GM18511 (cell line): ENCODE results near the gene POLR2I.
"Not testable (repeated sequence)": the region's sequence is repeated elsewhere in the genome, so short reads cannot be mapped to it uniquely, and the experiment has no call there.

Experiments
- ATAC-seq: cut with Tn5 transposase; IDR thresholded peaks from one replicate; pipeline ENCODE4 v1.9.1; 2021; ENCODE audit warnings: mild to moderate bottlenecking, moderate library complexity; ENCODE audit not compliant: unreplicated experiment

The POLR2I gene

DNA sequence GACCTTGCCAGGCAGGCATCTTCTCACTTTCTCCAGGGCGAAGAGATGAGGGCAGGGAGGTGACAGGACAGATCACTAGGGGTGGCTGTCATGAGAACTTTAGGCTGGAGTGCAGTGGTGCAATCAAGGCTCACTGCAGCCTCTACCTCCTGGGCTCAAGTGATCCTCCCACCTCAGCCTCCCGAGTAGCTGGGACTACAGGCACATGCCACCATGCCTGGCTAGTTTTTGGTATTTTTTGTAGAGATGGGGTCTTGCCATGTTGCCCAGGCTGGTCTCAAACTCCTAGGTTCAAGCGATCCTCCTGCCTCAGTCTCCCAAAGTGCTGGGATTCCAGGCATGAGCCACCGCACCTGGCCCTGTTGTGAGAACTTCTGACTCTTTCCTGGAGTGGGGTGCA is 20.2 kb upstream of the POLR2I start:
- ATAC-seq = not testable (repeated sequence)

DNA sequence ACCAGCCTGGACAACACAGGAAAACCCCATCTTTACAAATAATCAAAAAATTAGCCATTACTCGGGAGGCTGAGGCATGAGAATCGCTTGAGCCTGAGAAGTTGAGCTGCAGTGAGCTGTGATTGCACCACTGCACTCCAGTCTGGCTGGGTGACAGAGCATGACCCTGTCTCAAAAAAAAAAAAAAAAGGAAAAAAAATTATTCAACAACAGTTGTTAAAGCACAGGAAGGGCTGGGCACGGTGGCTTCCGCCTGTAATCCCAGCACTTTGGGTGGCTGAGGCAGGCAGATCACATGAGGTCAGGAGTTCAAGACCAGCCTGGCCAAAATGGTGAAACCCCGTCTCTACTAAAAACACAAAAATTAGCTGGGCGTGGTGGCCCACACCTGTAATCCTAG is 16.5 kb upstream of the POLR2I start:
- not testable (repeated sequence) for ATAC-seq

DNA sequence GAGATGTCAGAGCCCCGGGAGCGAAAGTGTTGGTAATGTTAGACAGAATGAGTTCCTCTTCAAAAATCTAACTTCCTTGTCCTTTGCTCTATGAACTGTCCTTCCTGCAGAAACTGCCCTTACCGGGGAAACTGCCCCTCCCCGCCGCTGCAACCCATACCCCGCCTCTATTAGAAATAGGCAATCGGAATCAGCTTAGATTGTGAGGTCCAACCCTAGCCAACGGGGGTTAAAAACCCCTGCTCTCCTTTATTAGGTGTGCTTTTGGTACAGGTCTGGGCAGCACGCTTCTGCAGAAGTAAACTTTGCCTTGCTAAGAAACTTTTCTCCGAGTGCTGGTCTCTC is 13.7 kb upstream of the POLR2I start:
- peak; percentile 17 for ATAC-seq

DNA sequence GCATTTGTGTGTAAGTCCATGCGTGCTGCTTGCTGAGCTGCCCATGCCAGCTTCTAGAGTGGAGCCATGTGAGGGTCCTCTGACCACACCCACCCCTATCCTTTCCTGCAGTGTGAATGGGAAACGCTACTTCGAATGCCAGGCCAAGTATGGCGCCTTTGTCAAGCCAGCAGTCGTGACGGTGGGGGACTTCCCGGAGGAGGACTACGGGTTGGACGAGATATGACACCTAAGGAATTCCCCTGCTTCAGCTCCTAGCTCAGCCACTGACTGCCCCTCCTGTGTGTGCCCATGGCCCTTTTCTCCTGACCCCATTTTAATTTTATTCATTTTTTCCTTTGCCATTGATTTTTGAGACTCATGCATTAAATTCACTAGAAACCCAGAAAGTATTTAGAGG is 10.9 kb upstream of the POLR2I start:
- no peak for ATAC-seq

DNA sequence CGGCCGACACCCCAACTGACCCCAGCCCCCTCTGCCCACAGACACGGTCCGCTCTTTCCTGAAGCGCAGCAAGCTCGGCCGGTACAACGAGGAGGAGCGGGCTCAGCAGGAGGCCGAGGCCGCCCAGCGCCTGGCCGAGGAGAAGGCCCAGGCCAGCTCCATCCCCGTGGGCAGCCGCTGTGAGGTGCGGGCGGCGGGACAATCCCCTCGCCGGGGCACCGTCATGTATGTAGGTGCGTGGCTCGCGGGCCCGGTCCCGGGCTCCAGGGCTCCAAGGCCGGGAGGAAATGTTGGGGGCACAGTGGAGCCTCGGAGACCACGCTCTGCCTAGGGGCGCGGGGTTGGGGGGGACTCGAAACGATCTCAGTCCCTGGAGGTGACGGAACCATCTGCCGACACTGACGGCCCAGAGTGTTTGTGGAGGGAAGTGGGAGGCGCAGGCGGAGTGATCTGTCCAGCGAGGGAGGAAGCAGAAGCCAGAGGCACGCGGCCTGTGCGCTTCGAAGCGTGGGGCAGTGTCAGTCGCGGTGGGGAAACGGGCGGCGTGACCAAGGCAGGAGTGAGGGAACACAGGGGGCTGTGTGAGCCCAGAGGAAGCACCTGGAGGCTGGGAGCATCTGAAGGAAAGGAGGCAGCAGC is 6.9 kb upstream of the POLR2I start:
- no peak for ATAC-seq

DNA sequence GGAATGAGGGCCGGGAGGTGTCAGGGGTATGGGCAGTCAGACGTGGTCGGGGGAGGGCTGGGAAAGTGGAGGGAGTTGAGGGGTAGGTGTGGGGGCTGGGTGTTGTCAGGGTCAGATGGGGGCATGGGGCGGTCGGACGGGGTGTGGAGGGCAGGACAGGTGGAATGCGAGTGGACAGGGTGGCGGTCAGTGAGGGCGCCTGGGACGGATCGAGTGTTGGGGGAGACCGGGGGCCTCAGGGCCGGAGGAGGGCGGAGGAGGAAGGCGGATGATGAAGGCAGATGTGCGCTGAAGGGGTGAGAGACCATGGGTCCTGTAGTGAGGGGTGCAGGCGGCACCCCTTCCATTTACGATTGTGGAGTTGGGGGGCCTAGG is 6.3 kb upstream of the POLR2I start:
- no peak for ATAC-seq

DNA sequence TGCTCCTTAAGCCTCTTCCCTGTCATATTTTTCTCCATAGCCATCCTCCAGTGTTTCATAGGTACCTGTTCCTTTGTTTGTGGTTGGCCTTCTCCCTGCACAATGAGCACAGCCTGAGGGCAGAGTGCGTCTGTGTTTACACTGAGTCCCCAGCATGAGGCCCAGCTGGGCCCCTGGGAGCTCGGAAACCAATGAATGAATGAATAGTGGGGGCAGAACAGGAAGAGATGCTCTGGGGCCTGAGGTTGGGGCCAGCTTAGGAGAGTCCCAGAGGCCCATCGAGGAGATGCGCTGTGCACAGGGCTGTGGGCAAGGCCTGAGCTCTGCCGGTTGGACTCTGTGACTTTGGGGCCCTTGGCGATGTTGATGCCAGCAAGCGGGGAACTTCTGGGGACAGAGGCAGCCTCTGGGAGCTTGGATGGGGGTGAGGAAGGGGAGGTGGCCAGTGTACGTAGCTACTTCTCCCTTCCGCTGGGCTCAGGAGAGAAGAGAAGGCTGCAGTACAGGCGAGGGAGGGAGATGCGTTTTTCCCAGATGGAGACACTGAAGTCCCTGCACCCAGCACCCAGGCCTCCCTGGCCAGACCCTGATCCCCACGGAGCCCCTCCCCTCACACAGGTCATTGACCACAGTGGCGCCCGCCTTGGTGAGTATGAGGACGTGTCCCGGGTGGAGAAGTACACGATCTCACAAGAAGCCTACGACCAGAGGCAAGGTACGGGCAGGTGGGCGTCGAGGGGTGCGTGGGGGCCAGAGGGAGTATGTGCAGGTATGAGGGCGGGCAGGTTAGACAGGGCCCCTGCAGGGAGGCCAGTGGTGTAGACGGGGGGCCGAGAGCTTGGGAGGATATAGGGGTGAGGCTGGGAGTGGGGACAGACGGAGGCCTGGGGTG is 5.7 kb upstream of the POLR2I start:
- no peak for ATAC-seq

DNA sequence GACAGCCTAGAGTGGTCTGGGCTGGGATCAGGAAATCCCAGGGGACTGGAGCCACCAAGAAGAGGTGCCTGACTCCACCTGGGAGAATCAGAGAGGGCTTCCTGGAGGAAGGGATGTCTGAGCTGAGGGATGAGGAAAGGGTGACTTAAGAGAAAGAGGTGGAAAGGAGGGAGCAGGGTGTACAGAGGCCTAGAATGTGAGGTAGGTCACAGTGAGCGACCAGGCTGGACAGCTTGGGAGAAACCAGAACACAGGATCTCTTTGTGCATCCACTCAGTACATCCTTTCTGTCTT is 1.6 kb upstream of the POLR2I start:
- ATAC-seq = no peak

DNA sequence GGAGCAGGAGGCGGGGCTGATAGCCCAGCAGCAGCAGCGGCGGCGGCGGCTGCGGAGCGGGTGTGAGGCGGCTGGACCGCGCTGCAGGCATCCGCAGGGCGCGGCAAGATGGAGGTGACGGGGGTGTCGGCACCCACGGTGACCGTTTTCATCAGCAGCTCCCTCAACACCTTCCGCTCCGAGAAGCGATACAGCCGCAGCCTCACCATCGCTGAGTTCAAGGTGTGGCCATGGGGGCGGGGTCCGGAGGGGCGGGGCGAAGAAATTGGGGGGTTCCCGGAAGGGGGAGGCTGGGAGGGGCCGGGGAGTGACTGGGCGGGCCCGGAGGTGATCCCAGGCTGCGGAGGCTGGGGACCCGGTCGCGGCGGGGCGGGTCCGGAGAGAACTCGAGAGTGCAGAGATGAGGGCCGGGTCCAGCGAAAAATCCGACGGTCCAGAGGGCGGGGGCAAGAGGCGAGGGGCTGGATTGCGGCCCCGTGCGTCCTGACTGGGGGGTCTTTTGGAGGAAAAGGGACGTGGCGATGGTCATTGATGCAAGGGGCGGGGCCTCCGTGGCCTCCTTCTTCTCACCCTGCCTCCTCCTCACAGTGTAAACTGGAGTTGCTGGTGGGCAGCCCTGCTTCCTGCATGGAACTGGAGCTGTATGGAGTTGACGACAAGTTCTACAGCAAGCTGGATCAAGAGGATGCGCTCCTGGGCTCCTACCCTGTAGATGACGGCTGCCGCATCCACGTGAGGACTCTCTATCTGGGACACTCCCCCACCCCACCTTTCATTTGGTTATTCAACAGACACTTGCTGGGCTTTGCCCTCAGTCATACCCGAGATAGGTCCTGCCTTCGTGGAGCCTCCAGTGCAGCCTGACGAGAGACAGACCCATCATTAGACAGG is 1.0 kb upstream of the POLR2I start, which contains the start of gene TBCB:
Gene TBCB, plus strand, starts transcription at position 16 of the 891 bp plus-strand sequence. Its CDS starts 93 bp downstream, at position 109.
- ATAC-seq = peak; percentile 35

DNA sequence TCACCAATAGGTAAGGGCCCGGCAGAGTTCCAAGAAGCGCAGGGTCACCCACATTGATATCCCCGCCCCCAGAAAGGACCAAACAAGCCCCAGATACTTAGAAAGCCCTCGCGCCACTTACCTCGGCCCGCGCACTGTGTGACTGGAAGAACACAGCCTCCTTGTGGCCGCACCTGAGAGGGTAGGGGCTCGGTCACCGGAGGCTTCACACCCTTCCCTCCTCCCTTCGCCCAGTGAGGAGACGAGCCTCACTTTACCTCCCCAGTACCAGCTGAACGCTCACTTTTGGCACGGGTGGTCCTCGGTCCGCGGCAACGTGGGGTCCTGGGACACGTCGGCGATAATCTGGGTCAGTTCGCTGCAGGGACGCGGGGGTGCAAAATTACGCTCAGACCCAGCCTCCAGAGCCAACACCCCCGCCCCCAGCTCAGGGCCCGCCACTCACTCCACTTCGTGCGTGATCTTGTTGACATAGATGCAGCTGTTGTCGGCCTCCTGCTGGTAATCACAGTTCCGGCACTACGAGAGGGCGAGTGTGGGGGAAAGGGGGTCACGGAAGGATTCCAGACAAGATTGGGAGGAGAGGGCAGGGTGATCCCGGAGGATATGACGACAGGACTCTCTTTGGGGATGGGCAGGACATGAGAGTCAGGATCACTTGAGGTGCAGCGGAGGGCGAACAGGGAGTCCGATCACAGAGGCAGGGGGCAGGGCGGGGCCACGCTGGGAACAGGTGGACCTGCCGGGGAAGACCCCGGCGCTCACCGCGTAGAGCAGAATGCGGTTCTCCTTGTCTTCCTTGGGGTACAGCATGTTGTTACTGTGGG is 568 bp downstream of the POLR2I start:
- ATAC-seq = peak; percentile 4

DNA sequence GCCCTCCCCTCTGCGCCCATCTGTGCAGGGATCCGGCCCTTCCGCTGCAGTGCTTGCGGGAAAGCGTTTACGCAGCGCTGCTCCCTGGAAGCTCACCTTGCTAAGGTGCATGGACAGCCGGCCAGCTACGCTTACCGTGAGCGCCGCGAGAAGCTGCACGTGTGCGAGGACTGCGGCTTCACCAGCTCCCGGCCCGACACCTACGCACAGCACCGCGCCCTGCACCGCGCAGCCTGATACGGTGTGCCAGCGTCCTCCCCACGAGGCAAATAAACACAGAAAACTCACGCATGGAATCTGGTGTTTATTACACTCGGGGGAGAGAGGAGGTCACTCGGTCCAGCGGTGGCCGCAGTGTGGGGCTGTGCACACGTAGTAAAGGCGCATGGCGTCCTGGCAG is 1.2 kb downstream of the POLR2I start:
- no peak for ATAC-seq

DNA sequence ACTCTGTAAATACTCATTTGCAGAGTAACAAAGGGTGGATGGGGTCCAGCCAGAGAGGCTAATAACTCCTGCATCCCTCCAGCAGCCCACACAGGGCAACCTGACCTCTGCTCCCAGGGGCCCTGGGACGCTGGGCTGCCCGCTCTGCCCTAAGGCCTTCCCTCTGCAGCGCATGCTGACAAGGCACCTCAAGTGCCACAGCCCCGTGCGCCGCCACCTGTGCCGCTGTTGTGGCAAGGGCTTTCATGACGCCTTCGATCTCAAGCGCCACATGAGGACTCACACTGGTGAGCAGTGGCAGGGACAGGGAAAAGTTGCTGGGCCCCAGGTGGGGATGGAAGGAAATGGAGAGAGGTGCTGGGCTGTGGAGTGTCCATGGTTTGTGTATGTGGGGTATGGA is 2.0 kb downstream of the POLR2I start:
- no peak for ATAC-seq

DNA sequence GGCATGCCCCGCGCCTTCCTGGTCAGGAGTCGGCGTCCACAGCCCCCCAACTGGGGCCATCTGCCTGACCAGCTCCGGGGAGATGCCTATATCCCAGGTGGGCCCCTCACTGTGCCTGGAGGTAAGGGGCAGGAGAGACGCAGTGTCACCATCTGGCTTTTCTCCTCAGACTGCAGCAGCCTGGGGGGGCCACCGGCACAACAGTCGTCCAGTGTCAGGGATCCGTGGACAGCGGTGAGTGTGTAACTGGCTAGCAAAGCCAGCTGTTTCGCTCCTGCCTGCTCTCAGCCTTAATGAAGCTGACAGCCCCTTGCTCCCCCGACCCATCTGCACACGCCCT is 3.5 kb downstream of the POLR2I start:
- ATAC-seq = no peak

DNA sequence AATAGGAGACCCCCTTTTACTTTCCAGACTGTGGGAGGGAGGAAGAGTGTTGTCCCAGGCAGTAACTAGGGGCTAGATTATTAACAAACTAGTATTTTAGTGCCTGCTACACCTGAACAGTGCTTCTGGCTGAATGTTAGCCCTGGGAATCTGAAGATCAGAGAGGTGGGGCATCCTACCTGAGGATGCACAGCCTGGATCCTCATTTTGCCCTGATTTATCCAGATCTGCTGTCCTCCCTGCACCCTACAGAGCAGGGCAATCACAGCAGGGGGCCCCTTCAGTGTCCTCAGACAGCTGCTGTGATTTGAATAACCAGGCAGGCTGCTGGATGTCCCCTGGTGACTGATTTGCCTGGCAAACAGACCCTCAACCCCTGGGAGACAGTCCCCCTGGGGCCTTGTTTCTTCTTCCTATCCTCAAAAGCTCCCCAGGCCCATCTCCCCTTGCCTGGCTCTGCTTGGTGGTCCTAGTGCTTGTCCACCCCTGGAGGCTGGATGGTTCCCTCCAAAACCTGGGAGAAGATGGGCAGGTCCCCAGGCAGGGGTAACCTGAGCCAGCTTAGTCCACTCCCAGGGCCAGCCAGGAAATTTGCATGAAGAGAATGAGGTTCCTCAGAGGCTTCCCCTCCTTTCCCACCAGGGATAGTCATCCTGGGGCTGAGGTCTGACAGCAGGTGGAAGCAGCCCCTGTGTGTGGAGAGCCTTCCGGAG is 4.0 kb downstream of the POLR2I start, which contains the start of gene OVOL3:
Gene OVOL3, plus strand, starts transcription at position 657 of the 713 bp plus-strand sequence. CDS start 60 bp downstream, outside the sequence.
- ATAC-seq = no peak

DNA sequence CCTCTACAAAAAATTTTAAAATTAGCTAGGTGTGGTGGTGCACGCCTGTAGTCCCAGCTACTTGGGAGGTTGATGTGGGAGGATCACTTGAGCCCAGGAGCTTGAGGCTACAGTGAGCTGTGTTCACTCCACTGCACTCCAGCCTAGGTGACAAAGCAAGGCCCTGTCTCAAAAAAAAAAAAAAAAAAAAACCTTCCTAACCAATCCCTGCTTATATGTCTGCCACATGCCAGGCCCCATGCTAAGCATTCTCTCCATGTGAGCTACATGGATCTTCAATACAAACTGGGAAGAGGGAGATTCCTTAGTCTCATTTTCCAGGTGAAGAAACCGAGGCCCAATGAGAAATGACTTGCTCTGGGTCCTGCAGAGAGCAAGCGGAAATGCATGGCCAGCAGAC is 6.0 kb downstream of the POLR2I start:
- no peak for ATAC-seq

DNA sequence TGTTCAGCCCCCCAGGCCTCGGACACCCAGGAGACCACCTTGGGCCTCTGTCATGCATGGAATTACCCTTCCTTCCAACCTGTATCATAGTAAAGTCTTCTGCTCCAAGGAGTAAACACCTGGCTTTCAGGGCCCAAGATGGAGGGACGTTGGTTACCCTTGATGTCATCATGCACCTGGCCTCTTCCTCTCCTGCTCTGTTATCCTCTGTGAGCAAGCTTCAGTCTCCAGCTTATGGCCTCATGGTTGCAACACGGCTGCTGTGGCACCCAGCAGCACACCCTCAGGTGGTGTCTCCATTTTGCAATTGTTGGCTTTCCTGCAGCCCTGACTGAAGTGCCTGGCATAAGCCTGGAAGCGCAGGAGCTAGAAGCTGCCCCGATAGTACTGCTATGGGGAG is 7.7 kb downstream of the POLR2I start:
- no peak for ATAC-seq

DNA sequence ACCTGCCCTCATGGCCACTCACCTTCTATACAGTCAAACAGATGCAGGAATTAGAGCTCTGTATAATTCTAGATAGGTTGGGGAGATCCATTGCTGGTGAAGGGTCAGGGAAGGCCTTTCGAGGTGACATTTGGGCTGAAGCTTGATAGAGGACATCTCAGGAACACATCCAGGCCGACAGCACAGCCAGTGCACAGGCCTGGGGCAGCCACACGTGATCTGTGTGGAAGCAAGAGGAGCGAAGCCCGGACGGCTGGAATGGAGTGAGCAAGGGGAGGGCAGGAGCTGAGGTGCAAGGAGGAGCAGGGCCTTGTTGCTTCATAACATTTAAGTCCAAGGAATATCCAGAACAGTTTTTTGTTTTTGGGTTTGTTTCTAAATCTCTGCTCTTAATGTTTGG is 8.2 kb downstream of the POLR2I start:
- no peak for ATAC-seq

DNA sequence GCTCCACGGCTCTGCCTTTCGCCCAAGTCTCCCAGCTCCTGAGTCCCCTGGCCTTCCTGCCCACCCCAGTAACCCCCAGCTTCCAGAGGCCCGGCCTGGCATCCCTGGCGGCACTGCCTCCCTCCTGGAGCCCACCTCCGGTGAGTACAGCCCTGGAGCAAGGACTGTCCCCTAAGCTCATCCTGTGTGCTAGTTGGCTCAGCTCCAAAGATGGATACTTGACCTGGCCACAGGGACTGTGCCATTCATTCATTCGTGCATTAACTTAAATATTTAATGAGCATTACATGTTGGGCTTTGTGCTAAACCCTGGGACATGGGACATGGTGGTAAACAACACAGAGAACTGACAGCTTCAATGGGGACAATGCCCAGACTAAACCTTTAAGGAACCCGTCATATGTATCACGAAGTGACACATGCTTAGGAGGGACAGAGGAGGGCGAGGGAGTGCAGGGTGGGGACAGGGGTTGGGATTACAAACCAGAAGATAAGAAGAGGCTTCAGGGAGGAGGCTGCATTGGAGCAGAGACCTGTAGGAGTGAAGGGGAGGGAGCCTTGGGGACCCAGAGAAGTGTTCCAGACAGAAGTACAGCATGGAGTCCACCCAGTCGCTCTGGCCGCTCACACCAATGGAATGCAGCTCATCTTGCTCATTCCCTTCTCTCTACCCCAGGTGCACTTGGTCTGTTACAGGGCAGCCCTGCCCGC is 10.7 kb downstream of the POLR2I start:
- no peak for ATAC-seq

DNA sequence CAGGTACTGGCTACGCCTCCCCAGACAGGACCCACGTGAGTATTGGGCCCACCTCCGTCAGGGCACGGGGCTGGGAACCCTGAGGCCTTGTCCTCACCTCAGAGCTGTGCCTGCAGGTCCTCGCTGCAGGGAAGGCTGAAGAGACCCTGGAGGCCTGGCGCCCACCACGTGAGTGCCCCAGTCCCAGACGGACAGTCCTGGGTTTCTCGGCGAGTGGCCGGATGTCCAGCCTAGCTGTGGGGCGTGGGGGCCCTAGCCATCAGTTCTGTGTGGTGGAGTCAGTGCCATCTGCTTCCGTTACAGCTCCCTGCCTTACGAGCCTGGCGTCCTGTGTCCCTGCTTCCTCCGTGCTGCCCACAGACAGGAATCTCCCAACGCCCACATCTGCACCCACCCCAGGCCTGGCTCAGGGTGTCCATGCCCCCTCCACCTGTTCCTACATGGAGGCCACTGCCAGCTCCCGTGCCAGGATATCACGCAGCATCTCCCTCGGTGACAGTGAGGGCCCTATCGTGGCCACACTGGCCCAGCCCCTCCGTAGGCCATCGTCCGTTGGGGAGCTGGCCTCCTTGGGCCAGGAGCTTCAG is 11.5 kb downstream of the POLR2I start:
- no peak for ATAC-seq
